Activated CD4-positive, CD25-positive, alpha-beta regulatory T cell treated with anti-CD3 and anti-CD28 coated beads, Interleukin-2, amount 50 U/mL, for 16 hours (primary cell): Measurements from ENCODE around the gene GPC3.

ENCODE experiments used
- DNase-seq: peaks from one replicate; pipeline ENCODE4 v3.0.0-alpha.2; 2020; ENCODE audit warnings: low read depth, low spot score

GPC3 gene

DNA sequence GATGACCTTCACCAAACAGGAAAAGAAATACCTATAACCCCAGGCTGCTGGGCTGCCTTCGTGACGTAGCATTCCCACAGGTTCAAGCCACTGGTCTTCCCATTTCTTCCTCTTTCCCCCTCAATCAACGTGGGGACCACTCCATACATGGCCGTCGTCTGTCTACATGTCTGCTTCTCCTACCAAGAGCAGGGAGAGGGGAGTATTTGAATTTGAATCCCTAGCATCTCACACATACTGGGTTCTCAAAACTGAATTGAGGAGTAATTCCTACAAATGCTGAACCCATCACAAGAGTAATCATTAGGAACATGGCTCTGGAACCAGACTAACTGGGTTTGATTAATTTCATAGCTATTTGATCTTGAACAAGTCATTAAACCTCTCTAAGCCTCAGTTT, 17.3 kb downstream of the GPC3 start:
- DNase-seq = no peak

DNA sequence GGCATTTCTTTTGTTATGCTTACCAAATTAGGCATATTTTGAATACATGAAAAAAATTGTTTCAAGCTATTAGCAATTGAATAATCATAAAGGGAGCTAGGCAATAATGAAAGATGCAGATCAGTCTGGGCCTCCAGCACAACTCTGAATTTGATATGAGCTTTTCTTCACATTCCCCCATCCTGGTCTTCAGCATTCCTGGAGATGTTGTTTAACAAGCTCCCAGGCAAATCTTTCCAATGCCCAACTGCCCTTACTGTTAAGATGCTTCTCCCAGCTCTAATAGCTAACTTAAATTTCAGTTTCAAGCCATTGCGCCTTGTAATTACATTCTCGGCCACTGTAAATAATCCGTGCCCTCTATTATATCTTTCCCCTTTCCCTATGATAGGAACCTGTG, 19.2 kb downstream of the GPC3 start:
- no peak for DNase-seq

DNA sequence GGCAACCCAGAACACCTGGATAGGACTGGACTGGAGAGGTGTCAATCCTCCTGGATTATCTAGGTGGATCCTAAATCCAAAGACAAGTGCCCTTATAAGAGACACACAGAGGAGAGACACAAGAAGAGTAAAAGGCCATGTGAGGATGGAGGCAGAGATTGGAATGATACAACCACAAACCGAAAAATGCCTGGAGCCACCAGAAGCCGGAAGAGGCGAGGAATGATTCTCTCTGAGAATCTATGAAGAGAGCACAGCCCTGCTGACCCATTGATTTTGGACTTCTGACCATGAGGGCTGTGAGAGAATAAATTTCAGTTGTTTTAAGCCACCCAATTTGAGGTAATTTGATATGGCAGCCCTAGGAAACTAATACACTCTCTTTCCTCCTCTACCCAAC, 20.1 kb downstream of the GPC3 start:
- DNase-seq = no peak

DNA sequence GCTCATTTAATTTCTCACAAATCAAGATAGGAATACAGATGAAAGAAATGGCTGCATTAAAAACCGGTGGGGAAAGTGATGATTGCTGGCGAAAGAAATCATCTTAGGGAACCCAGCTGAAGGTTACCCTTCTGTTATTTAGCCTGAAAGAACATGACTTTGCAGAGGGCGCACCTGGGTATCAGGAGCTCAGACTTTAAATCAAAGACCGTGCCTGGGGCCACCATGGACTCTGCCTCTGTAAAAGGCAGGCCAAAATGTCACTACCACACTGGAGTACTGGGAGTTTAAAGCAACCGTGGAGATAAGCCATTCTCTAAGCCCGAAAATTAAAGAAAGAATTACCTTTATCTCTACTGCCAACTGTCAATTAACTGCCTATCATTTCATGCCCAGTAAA, 24.3 kb downstream of the GPC3 start:
- DNase-seq = no peak

DNA sequence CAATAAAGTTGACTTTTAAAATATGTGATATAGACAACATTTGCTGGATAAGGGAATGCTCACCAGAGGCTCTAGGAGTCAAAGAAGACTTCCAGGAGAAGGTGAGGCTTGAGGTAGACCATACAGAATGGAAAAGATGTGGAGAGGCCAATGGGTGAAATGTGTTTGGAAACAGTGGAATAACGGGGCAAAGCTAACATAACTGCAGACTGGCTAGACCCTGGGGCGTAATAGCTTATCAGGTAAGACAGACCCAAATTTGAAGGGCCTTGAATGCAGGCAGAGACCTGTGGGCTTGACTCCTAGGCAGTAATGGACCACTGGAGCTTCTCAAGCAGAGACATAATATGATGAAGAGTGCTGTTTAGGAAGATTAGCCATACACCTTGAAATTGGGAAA, 25.4 kb downstream of the GPC3 start:
- no peak for DNase-seq

DNA sequence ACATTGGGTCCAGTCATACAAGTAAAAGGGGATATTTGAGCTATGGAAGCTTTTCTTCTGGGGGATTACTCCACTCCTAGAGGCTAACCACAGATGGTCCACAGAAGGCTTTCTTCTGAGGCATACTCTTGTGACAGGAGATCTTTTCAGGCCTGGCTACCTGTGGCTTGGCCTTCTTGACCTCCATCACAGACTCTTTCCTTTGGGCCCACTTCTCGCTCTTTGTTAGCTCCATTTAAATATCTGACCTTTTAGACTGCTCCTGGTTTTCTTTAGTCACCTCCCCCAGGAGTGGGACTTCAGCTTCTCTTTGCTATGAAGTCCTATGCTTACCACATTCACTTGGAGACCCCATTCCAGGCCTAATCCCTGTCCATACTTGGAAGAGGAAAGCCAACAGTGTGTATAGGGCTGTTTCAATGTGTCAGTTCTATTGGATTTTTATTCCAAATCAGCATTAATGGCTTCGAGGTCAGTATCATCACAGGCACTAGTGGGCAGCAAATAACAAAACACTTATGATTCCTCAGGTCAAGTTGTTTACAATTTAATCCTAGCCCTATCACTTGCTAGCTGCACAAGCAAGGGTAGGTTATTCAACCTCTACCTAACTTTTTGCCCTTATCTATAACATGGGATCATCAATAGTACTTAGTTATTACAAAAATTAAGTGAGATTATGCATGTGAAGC, 26.3 kb downstream of the GPC3 start:
- DNase-seq = no peak

DNA sequence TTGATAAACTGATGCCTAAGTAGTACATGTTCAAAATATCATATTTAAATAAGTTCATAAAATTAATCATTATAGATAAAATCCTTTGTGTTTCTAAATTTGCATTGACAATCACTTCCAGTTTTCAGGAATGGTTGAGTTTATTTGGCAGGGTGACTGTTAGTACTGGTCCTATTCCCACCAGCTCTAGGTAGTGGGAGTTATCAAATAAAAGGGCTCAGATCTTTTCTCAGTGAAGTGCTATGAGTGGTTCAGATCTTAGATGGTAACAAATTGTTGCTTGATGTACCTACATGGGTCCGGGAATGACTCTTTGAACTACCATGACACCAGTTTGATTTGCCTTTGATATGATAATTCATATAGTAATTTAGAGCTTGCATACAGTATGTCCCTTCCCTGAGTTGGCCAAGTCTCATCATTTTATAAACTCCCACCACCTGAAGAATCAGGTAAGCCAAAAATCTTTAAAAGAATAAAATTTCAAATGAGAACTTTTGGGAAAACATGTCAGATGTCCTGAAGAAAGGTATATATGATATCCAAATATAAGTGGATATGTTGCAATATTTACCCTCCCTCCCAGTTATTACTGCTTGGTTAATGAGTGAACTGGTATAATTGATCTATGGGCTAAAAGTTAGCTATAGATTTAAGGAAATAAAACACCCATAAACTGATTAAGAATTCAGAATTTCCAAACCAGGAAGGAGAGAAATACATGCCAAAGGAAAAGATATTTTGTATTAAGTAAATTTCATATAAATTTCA, 28.6 kb downstream of the GPC3 start:
- DNase-seq = no peak

DNA sequence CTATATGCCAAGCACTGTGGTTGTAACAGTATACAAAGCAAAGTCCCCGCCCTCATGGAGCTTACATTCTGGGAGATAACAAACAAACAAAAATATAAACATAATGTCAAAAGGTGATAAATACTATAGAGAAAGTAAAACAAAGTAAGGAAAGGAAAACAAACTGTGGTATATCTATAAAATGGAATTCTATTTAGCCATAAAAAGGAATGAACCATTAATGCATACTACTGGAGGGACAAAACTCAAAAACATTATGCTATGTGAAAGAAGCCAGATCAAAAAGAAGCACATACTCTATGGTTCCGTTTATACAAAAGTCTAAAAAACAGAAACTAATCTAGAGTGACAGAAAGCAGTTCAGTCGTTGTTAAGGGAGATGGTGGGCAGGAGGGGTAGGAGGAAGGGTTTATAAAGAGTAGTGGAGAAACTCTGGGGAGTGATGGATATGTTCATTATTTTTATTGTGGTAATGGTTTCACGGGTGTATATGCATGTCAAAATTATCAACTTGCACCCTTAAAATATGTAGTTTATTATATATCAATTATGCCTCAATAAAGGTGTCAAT, 31.5 kb downstream of the GPC3 start:
- no peak for DNase-seq

DNA sequence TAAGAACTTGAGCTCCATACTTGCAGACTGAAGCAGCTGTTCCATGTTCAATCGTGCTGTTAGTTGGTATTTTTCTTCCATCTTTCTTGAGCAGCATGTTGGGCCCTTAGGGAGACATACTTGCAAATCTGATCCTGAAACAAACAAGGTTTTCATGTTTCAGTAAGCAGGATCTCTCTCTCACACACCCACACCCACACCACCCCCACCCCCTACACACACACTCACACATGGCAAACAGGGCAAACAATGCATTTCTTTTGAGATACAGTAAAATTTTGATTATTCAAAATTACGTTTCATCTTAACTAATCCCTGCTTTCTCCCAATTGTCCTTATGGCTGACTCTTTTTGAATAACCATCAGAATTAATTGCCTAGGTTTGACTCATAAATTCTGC, 32.3 kb downstream of the GPC3 start:
- no peak for DNase-seq

DNA sequence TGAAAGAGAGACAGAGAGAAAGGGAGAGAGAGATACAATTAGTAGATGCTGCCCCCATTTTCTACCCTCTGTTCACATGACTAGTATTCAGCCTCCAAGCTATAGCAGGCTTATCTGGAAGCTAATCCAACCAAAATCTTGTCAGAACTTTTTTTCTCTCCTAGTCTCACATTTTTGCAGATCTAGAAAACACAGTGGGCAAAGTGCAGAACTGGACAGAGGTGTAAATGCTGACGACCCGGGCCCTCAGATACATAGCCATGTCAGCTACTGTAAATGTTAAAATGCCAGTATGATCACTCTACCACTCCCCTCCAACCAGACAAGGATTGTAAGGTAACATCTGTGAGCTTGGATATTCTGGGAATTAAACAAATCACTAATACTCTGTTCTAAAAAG, 34.3 kb downstream of the GPC3 start:
- no peak for DNase-seq

DNA sequence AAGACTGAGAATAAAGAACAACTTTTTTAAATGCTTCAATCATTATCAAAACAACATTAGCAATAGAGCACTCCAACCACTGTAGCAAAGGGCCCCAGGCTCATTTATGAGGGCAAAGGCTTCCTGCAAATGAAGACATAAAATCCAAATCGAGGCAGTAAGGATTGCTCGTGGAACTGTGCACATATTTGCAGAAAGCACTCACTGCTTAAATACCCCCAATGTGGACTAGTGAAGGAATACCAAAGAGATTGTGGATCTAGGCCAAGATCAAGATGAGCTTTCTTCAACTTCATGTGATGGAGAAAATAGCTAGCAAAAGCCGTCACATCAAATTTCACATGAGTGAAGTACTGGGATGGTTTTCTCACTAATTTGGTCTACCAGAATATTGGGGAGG, 35.2 kb downstream of the GPC3 start:
- DNase-seq = no peak

DNA sequence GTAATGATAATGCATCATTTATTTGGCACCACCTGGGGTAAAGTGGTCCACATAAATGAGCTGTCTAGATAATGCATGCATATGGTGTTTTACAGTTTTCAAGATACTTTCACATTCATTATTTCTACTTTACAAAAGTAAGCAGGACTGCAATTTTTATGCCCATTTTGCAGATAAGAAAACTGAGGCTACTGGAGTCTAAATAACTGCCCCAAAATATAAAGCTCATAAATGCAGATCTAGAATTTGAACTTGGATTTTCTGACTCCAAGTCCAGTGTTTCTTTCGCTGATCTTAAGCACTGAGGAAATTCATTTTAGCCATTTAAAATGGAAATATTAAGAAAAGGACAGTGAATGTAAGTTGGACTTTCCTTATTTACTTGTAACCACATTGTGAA, 36.5 kb downstream of the GPC3 start:
- no peak for DNase-seq

DNA sequence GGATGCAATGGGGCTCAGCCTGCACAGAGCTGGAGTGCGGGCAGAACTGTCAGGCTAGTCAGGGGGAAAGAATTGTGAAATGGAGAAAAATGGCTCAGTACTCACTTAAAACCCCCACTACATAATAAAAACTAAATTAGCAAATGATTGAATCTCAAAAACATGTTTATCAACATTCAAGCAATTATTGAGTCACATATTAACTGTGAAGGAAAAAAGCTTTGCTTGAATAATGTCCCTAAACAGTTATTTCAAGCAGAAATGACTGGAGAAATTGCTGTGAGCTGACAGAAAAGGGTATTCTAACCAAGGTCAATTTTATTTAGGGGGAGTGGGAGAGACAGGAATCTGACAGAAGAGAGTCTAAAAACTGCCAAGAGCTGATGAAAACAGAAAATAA, 37.4 kb downstream of the GPC3 start:
- no peak for DNase-seq

DNA sequence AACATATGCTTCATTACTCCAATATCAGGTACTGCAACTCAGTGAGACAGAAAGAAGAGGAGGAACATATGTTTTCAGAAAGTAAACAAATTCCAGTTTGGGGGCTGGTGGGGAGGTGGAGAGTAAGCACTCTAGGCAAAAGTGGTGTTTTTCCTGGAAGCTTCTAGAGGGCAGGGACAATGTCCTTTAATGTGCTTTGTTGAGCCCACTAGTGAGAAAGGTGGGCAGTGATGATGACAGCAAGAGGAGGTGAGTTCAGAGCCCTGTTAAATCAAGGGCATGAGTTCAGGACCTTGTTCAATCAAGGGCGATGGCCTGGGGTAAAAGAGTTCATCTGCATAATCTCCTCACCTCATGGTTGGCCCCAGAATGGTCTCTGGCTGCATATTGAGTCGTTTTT, 38.4 kb downstream of the GPC3 start:
- DNase-seq = no peak

DNA sequence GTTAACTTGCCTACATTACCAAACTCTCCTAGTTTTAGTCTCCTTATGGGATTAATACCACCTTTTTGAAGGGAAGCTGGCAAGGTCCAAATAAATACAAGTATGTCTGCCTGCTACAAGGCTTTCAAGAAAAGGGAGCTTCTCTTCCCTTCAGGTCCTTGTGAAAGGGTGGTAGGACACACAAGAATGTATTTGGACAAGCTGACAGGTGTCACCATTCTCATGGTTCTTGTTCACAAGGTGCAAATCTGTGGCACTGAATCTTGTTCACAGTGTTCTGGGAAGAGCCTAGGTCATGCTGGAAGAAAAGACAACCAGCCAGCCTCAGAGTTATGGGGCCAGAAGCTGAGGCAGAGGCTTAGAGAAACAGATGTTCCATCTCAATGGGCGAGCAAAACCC, 41.9 kb downstream of the GPC3 start:
- no peak for DNase-seq

DNA sequence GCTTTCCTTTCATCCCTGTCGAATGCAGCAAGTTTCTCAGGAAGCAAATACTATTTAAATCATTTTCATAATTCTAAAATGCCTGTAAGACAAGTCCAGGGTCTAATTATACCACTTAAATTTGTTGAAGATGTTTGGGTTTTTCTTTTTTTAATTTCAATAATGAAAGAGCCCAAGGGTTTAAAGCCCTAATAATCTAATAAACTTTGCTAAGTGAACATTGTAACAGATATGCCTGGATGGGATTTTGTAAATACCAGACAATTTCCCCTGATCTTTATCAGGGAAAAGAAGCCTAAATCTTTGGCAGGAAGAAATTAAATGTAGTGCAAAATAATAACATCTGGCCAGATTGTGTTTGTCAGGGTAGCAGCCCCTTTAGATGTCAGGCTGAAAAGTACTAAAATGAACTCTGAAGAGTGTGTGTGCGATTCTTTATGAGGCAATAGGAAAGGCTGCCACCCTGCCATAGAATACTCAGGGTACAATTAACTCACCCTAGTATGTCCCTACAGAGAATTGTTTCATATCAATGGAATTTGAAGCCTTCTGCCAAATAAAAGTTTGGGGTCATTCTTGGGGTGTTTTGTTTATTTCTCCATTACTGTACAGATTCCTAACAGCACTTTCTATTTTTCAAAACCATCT, 45.6 kb downstream of the GPC3 start:
- no peak for DNase-seq

DNA sequence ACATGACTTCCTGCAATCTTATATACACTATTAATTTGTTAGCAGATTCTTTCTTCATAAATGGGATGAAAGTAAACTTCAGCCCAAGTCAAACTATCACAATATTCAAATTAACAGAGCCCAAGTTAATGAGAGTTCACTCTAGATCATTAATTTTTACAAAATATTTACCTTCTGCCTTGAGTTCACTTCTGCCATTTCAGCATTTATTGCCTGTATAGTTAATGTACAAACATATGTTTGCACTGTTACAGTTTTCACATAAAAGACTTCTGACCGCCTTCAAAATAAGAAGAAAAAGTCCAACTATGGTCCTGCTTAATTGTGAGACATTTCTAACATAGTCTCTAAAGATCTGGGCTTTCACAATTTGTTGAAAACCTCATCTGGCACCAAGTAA, 46.9 kb downstream of the GPC3 start:
- no peak for DNase-seq

DNA sequence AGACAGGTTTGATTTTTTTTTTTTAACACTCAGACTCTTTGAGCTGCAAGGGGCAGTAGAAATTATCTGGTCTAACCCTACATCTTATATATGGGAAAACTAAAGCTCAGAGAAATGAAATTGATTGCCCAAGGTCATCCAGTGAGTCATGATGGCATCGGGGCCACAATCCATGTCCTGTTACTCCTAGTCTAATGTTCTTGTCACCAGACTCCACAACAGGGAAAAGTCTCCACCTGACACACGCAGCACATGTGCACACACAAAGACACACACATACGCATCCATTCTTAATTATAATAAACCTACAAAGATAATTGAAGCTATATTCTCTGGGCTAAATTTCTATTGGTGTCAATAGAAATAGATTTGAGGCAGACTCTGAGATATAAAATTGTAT, 48.4 kb downstream of the GPC3 start:
- no peak for DNase-seq

DNA sequence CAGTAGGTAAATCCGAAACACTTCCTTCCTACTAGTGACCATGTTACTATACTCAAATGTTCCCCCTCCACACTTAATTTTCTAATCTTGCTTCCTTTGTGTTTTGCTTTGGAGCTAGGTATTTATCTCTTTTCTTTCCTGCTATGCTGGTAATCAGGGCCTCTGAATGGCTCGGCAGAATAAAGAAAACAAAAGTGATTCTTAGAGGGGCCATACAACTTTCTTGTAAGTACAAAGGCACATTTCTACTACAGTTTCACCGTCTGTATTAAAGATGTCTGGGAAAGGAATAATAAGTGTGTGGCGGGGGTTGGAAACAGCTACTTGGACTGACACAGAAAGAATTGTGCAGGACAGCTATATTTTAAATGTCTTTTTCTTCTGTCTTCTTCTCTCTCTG, 50.3 kb downstream of the GPC3 start:
- DNase-seq = no peak

DNA sequence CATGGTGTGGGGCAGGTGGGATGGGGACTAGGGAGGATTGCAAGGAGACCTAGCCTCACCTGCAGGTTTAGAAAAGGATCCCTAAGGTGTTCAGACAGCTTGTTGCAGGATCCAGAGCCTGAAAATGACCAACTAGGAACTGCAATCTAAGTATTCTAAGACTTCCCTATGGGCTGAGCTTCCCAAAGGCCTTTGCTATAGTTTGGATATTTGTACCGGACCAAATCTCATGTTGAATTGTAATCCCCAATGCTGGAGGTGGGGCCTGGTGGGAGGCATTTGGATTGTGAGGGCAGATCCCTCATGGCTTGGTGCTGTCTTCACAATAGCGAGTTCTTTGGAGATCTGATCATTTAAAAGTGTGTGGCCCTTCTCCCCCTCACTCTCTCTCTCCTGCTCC, 52.1 kb downstream of the GPC3 start:
- DNase-seq = no peak

DNA sequence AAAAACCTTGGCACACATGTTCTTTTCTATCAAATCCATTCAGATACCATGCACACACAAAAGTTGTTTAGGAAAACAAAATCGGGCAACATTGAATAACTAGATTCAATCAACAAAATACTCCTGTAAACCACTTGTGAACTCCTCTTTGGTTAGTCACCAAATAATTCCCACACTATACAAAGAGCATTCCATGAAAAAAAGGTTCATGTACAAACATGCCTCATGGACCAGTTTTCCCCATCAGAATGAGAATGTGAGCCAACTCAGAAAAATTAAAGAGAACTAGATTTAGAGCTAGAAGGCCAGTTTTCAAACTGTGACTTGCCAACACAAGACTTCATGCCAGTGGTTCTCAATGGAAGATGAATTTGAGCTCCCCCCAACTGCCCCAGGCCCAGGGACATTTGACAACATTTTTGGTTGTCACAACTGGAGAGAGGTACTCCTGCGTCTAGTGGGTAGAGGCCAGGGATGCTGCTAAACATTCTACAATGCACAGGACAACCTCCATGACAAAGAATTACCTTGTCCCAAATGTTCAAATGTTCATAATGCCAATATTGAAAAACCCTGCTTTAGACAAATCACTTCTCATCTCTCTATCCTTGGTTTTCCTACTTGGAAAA, 55.4 kb downstream of the GPC3 start:
- DNase-seq = no peak

DNA sequence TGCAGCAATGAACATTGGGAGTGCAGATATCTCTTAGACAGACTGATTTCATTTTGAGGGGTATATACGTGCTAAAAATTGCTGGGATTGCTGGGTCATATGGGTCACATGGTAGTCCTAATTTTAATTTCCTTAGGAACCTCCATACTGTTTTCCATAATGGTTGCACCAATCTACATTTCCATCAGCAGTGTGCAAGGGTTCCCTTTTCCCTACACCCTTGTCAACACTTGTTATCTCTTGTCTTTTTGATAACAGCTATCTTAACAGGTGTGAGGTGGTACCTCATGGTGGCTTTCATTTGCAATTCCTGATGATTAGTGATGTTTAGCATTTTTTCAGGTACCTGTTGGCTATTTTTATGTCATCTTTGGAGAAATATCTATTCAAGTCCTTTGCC, 57.0 kb downstream of the GPC3 start:
- no peak for DNase-seq
